CD1c-positive myeloid dendritic cell (primary cell): ENCODE results near the gene CA4.
"Not testable (repeated sequence)": the region's sequence is repeated elsewhere in the genome, so short reads cannot be mapped to it uniquely, and the experiment has no call there.

Source experiments
- DNase-seq: peaks from one replicate; pipeline ENCODE4 v3.0.0-alpha.2; 2016; ENCODE audit errors: extremely low spot score

CA4 gene

DNA sequence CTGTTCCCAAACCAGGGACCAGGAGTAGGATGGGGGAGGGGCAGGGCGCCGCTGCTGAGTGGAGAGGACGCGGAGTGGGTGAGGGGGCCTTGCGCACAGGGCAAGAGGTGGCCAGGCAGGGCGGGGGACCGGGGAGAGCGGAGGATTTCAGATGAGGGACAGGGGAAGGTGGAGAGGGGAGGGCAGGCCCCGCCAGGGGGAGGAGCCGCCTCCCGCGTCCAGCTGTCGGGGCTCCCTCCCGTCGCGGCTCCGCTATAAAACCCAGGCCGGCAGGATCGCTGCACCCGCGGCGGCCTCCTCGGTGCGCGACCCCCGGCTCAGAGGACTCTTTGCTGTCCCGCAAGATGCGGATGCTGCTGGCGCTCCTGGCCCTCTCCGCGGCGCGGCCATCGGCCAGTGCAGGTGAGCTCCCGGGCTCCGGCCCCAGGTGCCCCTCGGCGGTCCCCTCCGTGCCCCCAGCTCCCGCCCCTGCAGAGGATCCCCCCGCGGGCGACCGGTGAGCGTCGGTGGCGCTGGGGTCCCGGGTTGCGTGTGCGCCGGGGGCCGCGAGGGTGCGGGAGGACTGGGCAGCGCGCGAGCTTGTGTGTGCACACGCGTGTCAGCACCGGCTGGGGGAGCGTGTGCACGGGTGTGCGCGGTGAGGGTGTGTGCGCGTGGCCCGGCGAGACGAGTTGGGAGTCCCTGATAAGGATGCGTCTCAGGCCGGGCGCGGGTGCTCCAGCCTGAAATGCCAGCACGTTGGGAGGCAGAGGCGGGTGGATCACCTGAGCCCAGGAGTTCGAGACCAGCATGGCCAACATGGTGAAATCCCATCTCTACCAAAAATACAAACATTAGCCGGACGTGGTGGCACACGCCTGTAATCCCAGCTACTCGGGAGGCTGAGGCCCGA lies at the start of gene CA4:
CA4 (plus strand) TSS at position 283 of the 892 bp plus-strand sequence; CDS start at position 345, 62 bp downstream.
- no peak for DNase-seq

DNA sequence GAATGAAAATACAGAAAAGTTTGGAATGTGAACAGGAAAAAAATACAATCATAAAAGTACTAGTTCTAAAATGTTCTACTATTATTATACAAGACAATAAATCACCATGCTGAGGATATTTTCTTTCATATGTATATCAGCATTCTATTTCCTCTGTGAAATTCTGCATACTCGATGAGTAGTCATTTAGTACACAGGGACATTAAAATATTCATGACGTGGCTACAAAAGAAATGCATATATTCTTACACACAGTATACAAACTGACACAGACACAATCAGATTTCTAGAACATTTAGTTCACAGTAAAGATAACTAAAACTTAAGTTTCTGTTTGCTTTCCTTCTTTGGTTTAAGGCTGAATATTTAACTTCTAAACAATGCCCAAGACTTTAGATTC lies 49.2 kb upstream of the CA4 start:
- not testable (repeated sequence) for DNase-seq

DNA sequence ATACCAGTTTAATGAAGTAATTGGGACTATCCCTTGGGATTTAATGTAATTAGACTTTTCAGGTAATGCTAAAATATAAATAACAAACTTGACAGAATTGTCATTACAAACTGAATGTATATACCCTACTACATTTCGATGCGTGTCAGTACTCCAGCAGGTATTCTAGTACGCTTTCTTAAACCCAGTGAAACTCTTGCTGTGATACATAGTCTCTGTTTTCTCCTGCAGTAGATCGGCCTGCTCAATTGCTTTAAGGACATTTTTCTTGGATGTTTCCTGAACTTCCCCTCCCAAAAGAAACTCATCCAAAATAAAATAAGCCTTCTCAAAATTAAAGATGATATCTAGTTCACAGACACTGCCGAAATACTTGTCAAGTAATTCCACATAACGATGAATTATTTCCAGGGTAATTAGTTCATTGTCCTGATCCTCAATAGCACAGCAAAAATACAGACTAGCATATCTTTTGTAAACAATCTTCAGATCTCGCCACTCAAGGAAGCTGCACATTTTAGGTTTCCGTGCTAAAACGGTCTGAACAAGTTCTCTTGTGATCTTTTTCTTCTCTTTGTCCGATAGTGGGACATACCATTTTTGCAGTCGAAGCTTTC lies 47.6 kb upstream of the CA4 start:
- not testable (repeated sequence) for DNase-seq

DNA sequence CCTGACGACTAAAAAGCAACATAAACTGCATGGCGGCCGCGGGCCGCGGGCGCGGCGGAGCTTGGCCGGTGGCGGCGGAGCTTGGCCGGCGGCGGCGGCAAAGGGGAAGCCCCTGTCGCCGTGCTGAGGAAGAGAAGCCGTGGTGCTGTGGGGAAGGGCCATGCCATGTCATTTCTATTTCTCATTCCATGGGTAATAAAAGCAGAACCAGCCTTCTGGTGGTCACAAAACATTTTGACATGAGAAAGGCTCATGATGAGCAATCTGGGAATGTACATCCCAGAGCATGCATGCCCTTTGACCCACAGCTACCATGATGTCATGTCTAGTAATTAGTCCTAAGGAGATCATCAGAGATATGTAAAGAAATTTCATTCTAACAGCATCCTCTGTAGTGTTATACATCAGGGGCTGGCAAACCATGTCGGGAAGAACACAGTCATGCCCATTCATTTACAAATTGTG lies 47.1 kb upstream of the CA4 start:
- peak; percentile 92 for DNase-seq

DNA sequence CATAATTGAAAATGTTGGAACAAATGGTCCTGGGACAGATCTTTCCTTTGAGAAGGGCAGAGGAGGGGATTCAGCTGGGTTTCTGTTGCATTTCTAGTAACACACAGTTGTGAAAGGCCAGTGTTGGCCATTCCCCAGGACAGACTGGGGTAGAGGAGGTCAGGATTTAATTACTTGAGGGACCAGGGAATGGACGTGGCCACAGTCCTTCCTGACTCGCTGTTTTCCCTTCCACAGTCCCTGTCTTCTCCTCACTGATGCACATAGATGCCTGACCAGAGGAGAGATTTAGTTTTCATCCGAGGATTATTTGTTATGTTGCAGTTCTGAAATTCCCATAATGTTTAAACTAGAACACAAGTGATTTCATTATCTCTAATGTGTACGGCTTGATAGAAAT lies 45.8 kb upstream of the CA4 start:
- no peak for DNase-seq

DNA sequence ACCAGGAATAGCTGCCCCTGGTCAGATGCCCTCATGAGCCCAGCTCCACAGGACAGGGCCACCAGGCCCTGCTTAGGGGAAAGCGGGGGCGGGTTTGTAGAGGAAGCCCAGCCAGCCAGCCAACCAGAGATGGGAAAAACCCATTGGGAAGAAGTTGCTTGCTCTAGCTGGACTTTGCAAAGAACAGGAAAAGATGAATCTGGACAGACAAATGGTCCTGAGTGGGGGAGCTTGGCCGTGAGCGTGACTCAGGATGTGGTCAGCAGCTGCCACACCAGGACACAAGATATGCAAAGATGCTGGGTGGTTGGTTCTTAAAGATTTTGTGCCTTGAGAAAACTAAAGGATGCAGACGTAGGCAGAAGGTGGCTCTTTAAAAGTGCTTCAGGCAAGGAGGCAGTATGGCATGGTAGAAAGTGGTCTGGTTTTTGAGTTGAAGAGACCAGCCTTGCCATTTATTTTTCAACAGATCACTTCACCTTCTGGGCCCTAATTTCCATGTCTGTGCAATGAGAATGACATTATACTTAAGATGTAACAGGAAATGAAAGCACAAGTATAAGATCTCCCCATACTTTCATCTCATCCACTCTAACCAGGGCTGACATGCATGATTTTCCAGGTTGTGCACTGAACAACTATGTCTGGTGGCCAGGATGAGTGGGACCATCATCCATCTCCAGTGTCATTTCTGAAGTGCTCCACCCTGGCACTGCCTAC lies 43.3 kb upstream of the CA4 start:
- DNase-seq: no peak

DNA sequence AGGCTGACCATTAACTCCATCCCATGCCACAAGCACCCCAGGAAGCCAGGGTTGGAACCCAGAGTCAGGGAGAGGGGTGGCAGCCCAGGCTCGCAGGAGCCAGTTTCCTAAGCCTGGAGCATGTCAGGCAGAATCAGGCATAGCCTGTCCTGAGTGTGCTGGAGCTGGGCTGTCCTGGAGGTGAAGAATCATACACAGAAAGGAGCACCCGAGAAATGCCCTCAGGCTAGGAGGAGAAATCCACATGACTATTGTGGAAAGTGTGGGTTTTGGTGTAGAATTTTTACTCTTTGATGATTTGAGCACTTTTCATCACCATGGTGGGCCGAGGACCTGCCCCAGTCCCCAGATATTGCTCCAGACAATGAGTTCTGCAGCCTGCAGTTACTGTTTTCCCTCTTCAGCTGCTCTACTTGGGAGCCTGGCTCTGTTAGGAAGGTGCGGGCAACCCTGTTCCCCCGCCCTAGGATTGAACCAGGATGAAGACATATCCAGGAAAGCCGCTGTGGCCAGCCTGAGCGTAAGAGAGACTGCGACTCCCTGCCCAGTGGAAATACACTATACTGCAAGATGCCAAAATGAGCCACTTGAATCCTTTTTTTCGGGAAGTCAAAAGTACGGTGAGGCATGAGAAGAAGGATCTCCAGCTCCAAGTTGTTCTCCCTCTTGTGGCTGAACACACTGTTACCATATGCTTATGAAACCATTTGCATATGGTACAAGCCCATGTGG lies 42.1 kb upstream of the CA4 start:
- DNase-seq: no peak

DNA sequence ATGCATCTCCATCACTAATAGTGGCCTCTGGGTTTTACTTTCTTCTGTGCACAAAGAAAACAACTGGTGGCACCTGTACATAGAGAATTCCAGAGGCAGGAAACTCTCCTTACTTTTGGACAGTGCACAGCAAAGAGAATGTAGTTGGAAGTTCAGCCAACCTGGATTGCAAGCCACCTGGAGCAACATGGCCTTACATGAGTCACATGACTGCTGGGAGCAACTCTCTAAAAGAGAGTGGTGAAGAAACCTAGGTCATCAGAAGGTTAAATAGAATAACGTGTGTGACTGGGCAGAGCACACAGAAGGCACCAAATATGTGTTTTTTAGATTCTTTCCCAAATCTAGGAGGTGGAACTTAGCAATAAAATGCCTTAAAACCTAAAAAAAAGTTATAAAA lies 41.5 kb upstream of the CA4 start:
- not testable (repeated sequence) for DNase-seq

DNA sequence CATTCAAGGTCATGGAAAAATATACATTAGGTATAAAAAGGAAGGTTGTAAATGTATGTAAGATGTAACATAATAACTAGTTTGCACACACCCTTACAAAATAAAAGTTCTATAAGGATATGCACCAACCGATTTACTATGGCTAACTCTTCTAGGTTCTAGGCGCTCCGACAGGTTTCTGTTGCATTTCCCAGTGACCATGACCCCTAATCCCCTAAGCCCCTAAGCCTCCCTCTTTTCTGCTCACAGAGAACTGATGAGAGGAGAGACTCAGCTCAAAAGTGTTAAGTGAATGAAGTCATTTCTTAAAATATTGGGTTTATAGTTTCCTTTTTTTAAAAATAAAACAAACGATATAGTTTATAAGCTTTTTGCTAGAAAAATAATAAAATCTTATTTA lies 41.1 kb upstream of the CA4 start:
- DNase-seq: no peak

DNA sequence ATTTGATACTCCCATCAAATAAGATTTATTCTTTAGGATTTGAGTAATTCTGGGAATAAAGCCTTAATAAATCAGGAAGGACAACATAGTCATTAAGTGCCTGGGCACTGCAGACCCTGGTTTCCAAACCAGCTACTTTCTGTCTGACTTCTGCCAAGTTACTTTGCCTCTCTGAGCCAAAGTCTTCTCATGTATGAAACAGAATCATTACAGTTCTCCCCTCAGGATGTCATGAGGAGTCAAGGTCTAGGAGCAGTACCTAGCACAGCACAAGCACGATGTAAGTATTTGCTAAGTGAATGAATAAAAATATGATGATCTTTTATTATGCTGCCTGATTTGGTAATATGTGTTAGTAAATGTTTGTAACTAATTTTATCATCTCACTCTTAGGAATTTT lies 40.6 kb upstream of the CA4 start:
- no peak for DNase-seq

DNA sequence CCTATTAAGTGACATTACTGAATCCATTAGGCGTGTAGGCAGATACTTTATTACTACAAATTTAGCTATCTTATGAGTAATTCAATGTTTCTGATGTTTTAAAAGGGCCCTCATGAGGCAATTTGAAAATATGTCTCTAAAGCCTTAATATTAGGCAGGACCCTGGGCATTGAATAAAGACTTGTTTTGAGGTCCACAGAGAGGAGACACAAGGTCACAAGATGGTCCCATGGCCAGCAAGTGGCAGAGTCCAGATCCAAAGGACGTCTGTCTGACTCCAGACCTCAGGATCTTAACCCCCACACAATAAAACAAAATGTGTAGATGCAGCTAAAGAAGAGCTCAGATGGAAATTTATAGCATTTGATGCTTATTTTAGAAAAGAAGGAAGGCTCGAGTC lies 39.2 kb upstream of the CA4 start:
- DNase-seq: no peak

DNA sequence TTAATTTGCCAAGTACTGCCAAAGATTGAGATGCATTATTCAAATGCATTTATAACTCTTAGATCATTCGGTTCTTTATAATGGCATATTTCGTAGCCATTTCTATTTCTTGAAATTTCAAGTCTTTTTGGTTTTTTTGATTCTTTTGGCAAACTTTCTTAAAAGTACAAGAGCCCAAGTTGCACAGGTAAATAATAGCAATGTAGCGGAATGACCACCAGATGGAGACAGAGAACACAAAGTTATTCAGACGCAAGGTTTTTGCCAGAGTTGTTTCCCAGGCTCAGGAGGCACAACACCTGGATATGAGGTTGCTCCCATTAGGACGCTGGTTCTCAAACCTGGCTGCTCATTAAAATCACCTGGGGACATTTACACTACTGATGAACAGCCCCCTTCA lies 38.1 kb upstream of the CA4 start:
- not testable (repeated sequence) for DNase-seq

DNA sequence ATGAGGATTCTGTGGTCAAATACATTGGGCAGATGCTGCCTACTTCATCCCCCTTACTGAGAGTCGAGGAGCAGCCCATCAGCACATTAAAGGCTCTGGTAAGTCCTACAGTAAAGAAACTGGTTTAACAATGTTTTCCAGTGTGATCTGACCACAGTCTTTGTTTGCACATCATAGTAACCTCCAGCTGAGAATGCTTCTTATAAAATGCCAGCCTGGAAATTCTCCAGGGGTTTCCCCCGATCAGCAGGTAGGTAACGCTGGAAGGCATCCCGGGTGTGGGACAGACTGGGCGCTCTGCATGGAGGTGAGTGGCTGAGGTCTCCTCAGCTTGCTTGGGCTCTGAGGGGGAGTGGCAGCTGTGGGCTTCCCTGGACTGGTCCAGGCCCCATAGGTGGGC lies 34.4 kb upstream of the CA4 start:
- DNase-seq: not testable (repeated sequence)

DNA sequence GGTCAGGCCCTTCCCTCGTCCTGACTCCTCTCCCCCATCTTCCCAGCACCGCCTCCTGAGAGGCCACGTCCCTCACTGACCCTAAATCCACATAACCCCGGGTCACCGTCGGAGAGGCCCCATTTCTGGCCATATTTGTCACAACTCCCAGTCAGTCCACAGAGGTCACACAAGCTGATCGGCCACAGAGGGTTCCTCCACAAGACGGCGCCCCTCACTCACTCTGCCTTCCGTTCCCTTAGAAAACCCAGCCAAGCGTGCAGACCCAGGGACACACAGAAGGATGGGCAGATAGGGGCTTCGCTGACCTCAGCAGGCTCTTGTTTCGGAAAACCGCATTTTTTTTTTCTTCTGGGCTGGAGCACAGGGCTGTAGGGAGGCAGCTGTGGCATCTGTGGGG lies 33.6 kb upstream of the CA4 start:
- not testable (repeated sequence) for DNase-seq

DNA sequence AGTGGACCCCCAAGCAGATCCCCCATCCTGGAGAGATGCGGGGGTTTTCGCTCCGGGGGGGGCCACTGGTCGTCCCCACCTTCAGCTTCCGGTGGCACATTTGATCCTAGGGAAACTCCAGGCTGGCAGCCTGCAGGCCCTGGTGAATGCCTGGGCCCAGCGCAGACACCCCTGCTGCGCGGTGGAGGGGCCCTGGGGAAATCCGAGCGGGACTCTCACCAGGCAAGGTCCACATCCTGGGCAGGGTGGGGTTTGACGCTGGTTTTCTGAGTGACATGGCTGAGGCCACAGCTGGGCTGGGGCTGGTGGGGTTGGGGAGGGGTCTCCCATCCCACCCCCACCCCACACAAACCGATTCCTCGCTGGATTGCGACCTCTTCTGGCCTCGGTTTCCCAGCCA lies 30.6 kb upstream of the CA4 start:
- not testable (repeated sequence) for DNase-seq

DNA sequence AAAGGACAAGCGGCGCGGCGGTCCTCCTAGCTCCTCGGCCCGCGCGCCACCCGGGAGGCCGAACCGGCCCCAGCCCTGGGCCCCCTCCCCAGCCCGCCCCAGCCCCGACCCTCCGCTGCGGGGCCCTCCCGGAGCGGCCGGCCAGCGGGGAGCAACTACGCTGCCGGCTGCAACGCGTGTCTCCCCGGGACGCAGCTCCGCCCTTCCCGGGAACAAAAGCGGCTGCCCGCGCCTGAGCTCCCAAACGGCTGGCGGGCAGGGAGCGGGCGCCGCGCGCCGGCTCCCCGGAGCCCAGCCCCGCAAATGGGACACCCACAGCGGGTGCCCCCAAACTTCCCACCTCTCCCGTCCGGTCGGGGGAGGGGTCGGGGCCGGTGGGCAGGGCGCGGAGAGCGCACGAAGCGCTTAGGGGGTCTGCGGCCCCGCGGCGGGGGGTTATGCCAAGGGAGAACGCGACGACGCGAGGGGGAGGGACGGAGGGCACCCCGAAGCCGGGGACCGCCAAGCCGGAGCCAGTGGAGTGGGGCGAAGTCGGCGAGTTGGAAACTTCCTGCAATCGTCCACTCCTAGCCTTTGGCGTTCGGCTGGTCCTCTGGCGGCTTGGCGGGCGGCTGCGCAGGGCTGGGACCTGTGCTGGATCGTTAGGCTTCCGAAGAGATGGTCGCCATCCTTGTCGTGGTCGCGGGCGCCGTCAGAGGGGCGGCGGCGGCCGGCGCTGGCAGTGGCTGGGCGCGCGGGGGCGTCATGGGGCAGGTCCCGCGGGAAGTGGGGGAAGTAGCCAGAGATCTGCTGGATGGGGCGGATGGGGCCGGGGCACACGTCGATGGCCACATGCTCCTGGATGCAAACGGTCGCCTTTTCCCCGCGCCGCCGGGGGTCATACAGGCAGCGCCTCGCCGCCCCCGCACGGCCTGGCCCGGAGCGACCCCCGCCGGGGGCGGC lies 29.7 kb upstream of the CA4 start:
- not testable (repeated sequence) for DNase-seq

DNA sequence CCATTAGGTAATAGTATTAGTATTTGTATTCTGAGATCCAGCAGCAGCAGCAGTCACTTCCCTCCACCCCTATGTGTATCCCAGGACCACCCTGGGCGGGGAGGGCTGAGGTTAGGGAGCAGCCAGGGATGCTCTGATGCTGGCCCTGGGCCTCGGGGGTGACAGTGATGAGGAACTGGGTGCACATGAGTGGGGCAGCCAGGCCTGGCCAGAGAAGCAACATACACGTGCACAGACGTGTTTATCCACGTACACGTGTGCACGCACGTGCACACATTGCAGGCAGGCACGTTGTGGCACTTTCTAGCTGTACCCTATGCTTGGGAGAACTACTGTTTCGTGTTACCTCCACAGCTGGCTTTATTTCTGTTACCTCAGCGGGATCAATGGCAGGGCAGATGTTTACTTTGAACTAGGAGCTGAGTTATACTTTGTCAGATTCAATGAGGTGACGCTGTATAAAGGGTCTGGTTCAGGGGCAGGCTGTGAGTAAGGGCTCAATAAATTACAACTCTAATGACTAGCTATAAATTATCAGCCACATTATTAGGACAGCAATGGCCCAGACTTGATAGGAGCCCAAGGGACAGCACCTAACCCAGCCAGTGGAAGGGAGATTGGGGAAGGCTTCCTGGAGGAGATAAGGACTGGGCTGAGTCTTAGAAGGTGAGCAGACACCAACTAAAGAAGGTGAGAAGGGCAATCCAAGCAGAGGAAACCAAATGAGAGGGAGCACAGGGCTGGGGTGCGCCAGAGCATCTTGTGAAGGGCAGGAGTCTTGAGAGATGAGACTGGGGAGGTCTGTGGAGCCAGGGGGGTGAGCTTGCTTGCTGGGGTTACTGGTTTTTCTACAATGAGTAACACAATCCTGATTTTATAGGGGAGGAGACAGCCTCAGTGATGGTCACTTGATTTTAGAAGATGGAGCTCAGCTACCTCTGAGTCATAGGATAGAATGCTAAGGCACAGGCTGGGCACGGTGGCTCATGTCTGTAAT lies 22.4 kb upstream of the CA4 start:
- DNase-seq: no peak

DNA sequence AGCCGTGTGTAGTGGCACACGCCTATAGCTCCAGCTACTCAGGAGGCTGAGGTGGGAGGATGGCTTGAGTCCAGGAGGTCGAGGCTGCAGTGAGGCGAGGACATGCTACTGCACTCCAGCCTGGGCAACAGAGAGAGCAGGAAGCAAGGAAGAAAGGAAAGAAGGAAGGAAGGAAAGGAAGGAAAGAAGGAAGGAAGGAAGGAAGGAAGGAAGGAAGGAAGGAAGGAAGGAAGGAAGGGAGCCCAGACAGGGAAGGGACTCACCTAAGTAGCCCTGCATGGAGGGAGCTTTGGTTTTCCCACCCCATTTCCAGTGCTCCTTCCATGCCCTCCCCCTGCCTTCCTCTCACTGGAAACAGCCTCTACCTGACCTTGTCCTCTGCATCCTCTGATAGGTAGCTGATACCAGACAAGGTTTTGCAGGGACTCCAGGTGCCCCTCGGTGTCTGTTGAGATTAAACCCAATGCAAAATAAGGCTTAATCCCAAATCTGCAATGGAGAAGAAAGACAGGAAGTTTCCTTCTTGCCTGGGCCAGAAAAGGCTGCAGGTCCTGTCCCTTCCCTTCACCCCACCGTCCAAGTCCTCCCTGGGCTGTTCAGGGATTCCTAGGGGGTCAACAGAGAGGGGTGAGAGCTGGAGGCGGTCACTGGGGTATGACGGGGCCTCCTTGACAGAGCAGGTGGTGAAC lies 21.5 kb upstream of the CA4 start:
- DNase-seq: no peak

DNA sequence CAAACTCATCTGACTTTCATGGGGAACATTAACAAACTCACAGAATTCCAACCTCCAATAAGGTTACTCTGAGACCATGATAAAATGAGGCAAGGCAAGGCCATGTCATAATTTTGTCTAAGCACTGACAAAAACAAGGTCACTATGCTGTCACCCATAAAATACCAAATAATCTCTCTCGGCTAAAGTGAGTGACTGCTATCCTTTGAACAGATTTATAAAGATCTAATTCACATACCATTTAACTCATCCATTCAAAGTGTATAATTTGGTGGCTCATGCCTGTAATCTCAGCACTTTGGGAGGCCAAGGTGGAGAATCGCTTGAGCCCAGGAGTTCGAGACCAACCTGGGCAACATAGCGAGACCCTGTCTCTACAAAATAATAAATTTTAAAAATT lies 20.6 kb upstream of the CA4 start:
- no peak for DNase-seq
